HG02571 (cell line): ENCODE data around the gene C12orf57.
"Not testable (repeated sequence)": the region's sequence is repeated elsewhere in the genome, so short reads cannot be mapped to it uniquely, and the experiment has no call there.

ENCODE experiments used
- ATAC-seq: cut with Tn5 transposase; IDR thresholded peaks from one replicate; pipeline ENCODE4 v1.9.1; 2021; ENCODE audit warnings: mild to moderate bottlenecking, moderate library complexity; ENCODE audit not compliant: unreplicated experiment

C12orf57 gene

GRCh38 chr12:6943722-6944380 lies at the start of gene C12orf57, which contains the start of gene RNU7-1:
Gene C12orf57 (plus strand): TSS chr12:6944022. CDS start chr12:6944122, 100 bp downstream.
Gene RNU7-1 (plus strand): TSS chr12:6943816.
- ATAC-seq, result peak; percentile 33

- no peak for ATAC-seq
Measured at GRCh38 chr12:6894321-6894720, 49.5 kb upstream of the C12orf57 start.

GRCh38 chr12:6896846-6897435 lies 46.9 kb upstream of the C12orf57 start:
- no peak for ATAC-seq

- no peak for ATAC-seq
Measured at GRCh38 chr12:6899427-6899826, 44.4 kb upstream of the C12orf57 start.

GRCh38 chr12:6899837-6900519 lies 43.8 kb upstream of the C12orf57 start:
- ATAC-seq, result no peak

- no peak for ATAC-seq
Measured at GRCh38 chr12:6902448-6902847, 41.4 kb upstream of the C12orf57 start.

GRCh38 chr12:6903722-6904121 lies 40.1 kb upstream of the C12orf57 start:
- ATAC-seq, result no peak

GRCh38 chr12:6904280-6905276 lies 39.2 kb upstream of the C12orf57 start, which contains the start of gene LRRC23:
Gene LRRC23 (plus strand): TSS chr12:6904822. CDS start chr12:6905634, 812 bp downstream.
- peak; percentile 93 for ATAC-seq

GRCh38 chr12:6905414-6906040 lies 38.3 kb upstream of the C12orf57 start:
- no peak for ATAC-seq

GRCh38 chr12:6908141-6908540 lies 35.7 kb upstream of the C12orf57 start:
- ATAC-seq, result not testable (repeated sequence)

- ATAC-seq, result no peak
Measured at GRCh38 chr12:6909421-6910145, 34.2 kb upstream of the C12orf57 start.

- no peak for ATAC-seq
Measured at GRCh38 chr12:6912164-6912935, 31.5 kb upstream of the C12orf57 start.

GRCh38 chr12:6914246-6914946 lies 29.4 kb upstream of the C12orf57 start, which contains the start of gene ENO2:
Gene ENO2 (plus strand): TSS chr12:6914580. CDS start chr12:6915833, 1,253 bp downstream.
- ATAC-seq, result peak; percentile 66

- ATAC-seq, result peak; percentile 10
Measured at GRCh38 chr12:6914947-6915788, 28.7 kb upstream of the C12orf57 start.

- ATAC-seq, result no peak
Measured at GRCh38 chr12:6915789-6916285, 28.0 kb upstream of the C12orf57 start.

GRCh38 chr12:6916426-6917200 lies 27.2 kb upstream of the C12orf57 start:
- ATAC-seq, result no peak
